ENCODE measurements around the gene ACP7.

ACP7 gene

DNA sequence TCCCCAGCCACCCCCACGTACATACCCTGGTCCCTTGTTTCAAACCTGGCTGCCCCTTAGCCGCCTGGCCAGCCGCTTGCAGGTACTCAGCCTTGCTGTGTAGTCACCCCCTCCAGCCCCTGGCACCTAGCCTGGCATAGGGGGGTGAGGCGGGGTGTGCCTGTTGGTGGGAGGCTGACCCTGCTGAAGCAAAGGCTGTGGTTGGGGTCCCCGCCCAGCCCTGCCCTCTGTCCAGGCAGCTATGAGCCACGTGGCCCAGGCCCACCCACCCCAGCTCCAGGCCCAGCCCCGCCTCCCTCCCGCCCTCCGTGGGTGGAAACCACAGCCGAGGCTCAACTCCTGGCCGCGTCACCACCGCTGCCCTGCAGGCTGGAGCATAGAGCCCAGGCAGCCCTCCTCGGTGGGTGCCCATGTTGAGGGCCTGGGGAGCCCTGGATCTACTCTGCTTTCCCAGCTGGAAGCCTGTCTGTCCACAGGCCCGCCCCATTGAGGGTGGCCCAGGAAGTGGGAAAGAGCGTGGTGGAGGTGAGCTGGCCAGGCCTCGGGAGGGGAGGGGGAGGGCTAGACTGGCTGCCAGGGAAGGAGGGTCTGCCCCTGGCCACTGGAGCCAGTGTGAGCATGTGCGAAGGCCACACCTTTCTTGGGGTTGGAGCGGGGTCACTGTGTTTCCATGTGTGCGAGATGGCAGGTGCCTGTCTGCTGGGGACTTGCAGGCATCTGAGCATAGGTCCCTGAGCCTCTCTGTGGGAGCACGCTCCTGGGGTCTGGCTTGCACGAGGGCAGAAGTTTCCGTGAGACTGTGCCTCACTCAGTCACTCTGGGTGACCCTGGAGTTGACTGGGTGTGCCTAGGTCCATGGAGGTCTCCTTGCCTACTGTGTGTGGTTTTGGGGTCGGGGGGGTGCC is 72.4 kb downstream of the ACP7 start:
- no peaks in the 10 kb centered on the region for H3K4me1 ChIP-seq (ENCODE audit: control insufficient read depth in 1 of 2, insufficient read depth in 1 of 2, low read depth in 1 of 2, low read length in 1 of 2)
- no peak overlapping the region for H3K4me3 ChIP-seq (ENCODE audit: low read depth in 1 of 2, low read length in 1 of 2)
- H3K27me3 ChIP-seq = no peaks in the 10 kb centered on the region
- no peaks in the 10 kb centered on the region for H3K9me3 ChIP-seq
- no peak overlapping the region for H3K27ac ChIP-seq
- H3K36me3 ChIP-seq = no peaks in the 10 kb centered on the region
- TF ChIP-seq, protein P1, sequence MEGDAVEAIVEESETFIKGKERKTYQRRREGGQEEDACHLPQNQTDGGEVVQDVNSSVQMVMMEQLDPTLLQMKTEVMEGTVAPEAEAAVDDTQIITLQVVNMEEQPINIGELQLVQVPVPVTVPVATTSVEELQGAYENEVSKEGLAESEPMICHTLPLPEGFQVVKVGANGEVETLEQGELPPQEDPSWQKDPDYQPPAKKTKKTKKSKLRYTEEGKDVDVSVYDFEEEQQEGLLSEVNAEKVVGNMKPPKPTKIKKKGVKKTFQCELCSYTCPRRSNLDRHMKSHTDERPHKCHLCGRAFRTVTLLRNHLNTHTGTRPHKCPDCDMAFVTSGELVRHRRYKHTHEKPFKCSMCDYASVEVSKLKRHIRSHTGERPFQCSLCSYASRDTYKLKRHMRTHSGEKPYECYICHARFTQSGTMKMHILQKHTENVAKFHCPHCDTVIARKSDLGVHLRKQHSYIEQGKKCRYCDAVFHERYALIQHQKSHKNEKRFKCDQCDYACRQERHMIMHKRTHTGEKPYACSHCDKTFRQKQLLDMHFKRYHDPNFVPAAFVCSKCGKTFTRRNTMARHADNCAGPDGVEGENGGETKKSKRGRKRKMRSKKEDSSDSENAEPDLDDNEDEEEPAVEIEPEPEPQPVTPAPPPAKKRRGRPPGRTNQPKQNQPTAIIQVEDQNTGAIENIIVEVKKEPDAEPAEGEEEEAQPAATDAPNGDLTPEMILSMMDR (IDR thresholded peaks at IDR 0.05) = no peak

DNA sequence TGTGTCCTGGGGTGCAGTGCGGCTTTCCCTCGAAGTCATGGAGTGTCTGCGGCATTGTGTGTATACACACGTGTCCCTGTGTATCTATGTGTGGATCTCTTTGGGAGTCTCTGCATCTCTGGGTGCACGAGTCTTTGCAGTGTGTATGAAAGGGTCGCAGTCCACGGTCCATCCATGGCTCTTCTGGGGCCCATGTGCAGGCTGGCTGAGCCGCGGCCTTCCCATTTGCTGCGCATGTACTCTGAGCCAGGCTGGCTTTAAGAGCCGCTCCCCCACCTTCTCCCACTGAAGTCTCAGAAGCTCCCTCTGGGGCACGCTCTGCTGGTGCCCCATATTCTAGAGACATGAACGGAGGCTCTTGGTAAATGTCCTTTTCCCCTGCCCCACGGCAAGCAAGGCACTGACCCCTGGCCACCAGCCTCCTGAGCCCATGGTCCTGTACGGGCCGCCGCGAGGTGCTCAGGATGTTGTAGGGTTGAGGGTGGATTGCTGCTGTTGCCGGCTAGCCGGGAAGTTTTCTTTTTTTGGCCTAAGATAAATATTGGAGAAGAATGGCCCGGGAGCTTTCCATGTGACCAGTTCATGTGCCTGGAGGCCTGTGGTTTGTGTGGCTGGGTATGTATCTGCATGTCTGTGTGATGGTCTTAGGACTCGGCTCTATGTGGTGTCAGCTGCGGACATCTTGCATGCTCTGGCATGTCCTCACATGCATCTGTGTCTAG is 73.3 kb downstream of the ACP7 start:
- TF ChIP-seq, protein P1 (IDR thresholded peaks at IDR 0.05) = no peak
- Histone ChIP-seq H3K27ac (no peak overlapping the region), H3K4me1 (ENCODE audit: control insufficient read depth in 1 of 2, insufficient read depth in 1 of 2, low read depth in 1 of 2, low read length in 1 of 2) (no peaks in the 10 kb centered on the region), H3K9me3 (no peaks in the 10 kb centered on the region), H3K36me3 (no peaks in the 10 kb centered on the region), H3K27me3 (no peaks in the 10 kb centered on the region), H3K4me3 (ENCODE audit: low read depth in 1 of 2, low read length in 1 of 2) (no peak overlapping the region)

DNA sequence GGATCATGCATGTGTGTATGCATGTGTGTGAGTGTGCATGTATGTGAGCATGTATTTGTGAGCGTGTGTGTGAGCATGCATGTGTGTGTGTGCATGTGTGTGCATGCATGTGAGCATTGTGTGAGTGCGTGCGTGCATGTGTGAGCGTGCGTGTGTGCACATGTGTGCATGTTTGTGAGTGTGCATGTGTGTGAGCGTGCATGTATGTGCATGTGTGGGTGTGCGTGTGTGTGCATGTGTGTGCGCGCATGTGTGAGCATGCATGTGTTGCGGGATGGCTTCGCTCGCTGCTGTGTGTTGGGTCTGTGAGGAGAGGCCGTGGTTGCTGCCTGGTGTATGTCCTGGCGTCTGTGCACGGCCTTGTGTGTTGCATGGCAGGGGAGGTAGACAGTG is 73.8 kb downstream of the ACP7 start:
- H3K27me3 ChIP-seq = no peaks in the 10 kb centered on the region
- no peaks in the 10 kb centered on the region for H3K4me1 ChIP-seq (ENCODE audit: control insufficient read depth in 1 of 2, insufficient read depth in 1 of 2, low read depth in 1 of 2, low read length in 1 of 2)
- TF ChIP-seq, protein P1 (IDR thresholded peaks at IDR 0.05) = no peak
- H3K27ac ChIP-seq = no peak overlapping the region
- no peaks in the 10 kb centered on the region for H3K9me3 ChIP-seq
- no peak overlapping the region for H3K4me3 ChIP-seq (ENCODE audit: low read depth in 1 of 2, low read length in 1 of 2)
- no peaks in the 10 kb centered on the region for H3K36me3 ChIP-seq

DNA sequence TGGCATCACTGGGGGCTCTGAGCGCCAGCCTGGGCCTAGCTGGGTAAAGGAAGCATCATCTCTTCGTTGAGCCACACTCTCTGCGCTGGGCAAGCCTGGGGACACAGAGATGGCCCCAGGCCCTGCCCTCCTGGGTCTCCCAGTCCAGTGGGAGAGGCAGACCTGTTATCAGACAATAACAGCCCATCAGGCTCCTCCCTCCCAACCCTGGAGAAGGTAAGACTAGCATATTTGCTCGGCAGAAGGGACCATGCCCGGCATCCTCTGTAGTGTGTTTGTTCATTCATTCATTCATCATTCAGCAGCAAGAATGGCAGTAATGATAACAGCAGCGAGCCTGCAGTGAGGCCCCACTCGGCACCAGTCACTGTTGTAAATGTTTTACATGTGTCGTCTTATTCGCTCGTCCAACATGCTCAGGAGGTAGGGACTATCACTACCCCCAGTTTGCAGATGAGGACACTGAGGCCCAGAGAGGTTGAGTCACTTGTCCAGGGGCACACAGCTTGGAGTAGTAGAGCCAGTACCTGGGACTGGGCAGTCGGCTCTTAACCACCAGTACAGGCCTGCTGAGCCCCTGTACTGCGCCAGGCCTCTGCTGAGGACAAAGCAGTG is 74.6 kb downstream of the ACP7 start:
- TF ChIP-seq, protein P1 (IDR thresholded peaks at IDR 0.05) = no peak
- no peaks in the 10 kb centered on the region for H3K4me1 ChIP-seq (ENCODE audit: control insufficient read depth in 1 of 2, insufficient read depth in 1 of 2, low read depth in 1 of 2, low read length in 1 of 2)
- H3K27me3 ChIP-seq = no peaks in the 10 kb centered on the region
- H3K4me3 ChIP-seq (ENCODE audit: low read depth in 1 of 2, low read length in 1 of 2) = no peak overlapping the region
- H3K9me3 ChIP-seq = no peaks in the 10 kb centered on the region
- no peak overlapping the region for H3K27ac ChIP-seq
- H3K36me3 ChIP-seq = no peaks in the 10 kb centered on the region

GRCh38 chr19:39160523-39160861 is 76.3 kb downstream of the ACP7 start:
- Histone ChIP-seq H3K9me3 (no peaks in the 10 kb centered on the region), H3K27ac (no peak overlapping the region), H3K4me1 (ENCODE audit: control insufficient read depth in 1 of 2, insufficient read depth in 1 of 2, low read depth in 1 of 2, low read length in 1 of 2) (no peaks in the 10 kb centered on the region), H3K36me3 (no peaks in the 10 kb centered on the region), H3K4me3 (ENCODE audit: low read depth in 1 of 2, low read length in 1 of 2) (no peak overlapping the region), H3K27me3 (no peaks in the 10 kb centered on the region)
- TF ChIP-seq, protein P1 (IDR thresholded peaks at IDR 0.05) = no peak
